Trophoblast cell (in vitro differentiated cells and primary cell): Measurements from ENCODE around the gene SGTA.
A peak's percentile ranks its signal among the peaks of the same experiment; 100 is the strongest.

Experiments used
- DNase-seq, 2 donors: peaks; one replicate each; pipeline ENCODE4 v3.0.0-alpha.2; 2016
- H2AFZ ChIP-seq: 2 replicates; pipeline ENCODE4 v1.6.1; 2013; ENCODE audit warnings: low read length, moderate library complexity, mild to moderate bottlenecking; ENCODE audit not compliant: insufficient read depth, poor library complexity
- H2AK5ac ChIP-seq: 2 replicates; pipeline ENCODE4 v1.6.1; 2013; ENCODE audit warnings: mild to moderate bottlenecking, low read length
- H2BK120ac ChIP-seq: 2 replicates; pipeline ENCODE4 v1.6.1; 2013; ENCODE audit warnings: low read length, mild to moderate bottlenecking, moderate library complexity; ENCODE audit not compliant: insufficient read depth, poor library complexity
- H2BK12ac ChIP-seq: 2 replicates; pipeline ENCODE4 v1.6.1; 2013; ENCODE audit warnings: mild to moderate bottlenecking, low read length, moderate library complexity
- H2BK5ac ChIP-seq: 2 replicates; pipeline ENCODE4 v1.6.1; 2013; ENCODE audit warnings: low read length, low read depth, moderate library complexity, mild to moderate bottlenecking; ENCODE audit not compliant: poor library complexity
- H3K14ac ChIP-seq: 2 replicates; pipeline ENCODE4 v1.6.1; 2013; ENCODE audit warnings: mild to moderate bottlenecking, low read length
- H3K18ac ChIP-seq: 2 replicates; pipeline ENCODE4 v1.6.1; 2013; ENCODE audit warnings: mild to moderate bottlenecking, low read length
- H3K23ac ChIP-seq: 2 replicates; pipeline ENCODE4 v1.6.1; 2013; ENCODE audit warnings: low read length
- H3K27ac ChIP-seq: 2 replicates; pipeline ENCODE4 v1.5.1; 2013; ENCODE audit warnings: low read depth, mild to moderate bottlenecking, inconsistent platforms, low read length, moderate library complexity
- H3K27me3 ChIP-seq: 2 replicates; pipeline ENCODE4 v1.6.1; 2013; ENCODE audit warnings: inconsistent platforms, mild to moderate bottlenecking, low read length, moderate library complexity; ENCODE audit not compliant: insufficient read depth
- H3K36me3 ChIP-seq, 2 experiments: 1 replicate in 1 of 2; 2 replicates in 1 of 2; pipeline ENCODE4 v1.6.1; 2013; ENCODE audit warnings: low read length in 2 of 2, mild to moderate bottlenecking in 2 of 2, moderate library complexity in 1 of 2; ENCODE audit not compliant: insufficient read depth in 2 of 2, control insufficient read depth in 1 of 2
- H3K4ac ChIP-seq: 2 replicates; pipeline ENCODE4 v1.6.1; 2013; ENCODE audit warnings: low read depth, mild to moderate bottlenecking, low read length, moderate library complexity
- H3K4me1 ChIP-seq, 2 experiments: 1 replicate in 1 of 2; 2 replicates in 1 of 2; pipeline ENCODE4 v1.6.1; 2013; ENCODE audit warnings: low read length in 2 of 2, mild to moderate bottlenecking in 2 of 2, moderate library complexity in 1 of 2; ENCODE audit not compliant: insufficient read depth in 2 of 2, control insufficient read depth in 1 of 2
- H3K4me2 ChIP-seq: 2 replicates; pipeline ENCODE4 v1.6.1; 2013; ENCODE audit warnings: inconsistent platforms, mild to moderate bottlenecking, low read length, moderate library complexity
- H3K4me3 ChIP-seq: 2 replicates; pipeline ENCODE4 v1.5.1; 2013; ENCODE audit warnings: mild to moderate bottlenecking, low read depth, low read length, inconsistent platforms
- H3K79me1 ChIP-seq: one replicate; pipeline ENCODE4 v1.6.1; 2013; ENCODE audit warnings: low read length
- H3K79me2 ChIP-seq: 2 replicates; pipeline ENCODE4 v1.6.1; 2013; ENCODE audit warnings: low read length, mild to moderate bottlenecking; ENCODE audit not compliant: control insufficient read depth, insufficient read depth, poor library complexity
- H3K9ac ChIP-seq: 2 replicates; pipeline ENCODE4 v1.6.1; 2013; ENCODE audit warnings: mild to moderate bottlenecking, low read length
- H3K9me3 ChIP-seq: 2 replicates; pipeline ENCODE4 v1.6.1; 2013; ENCODE audit warnings: low read depth, mild to moderate bottlenecking, control low read depth, inconsistent platforms, low read length; ENCODE audit not compliant: insufficient read depth
- H4K12ac ChIP-seq: 2 replicates; pipeline ENCODE4 v1.6.1; 2013; ENCODE audit warnings: low read depth, mild to moderate bottlenecking, low read length, moderate library complexity
- H4K8ac ChIP-seq: 2 replicates; pipeline ENCODE4 v1.6.1; 2013; ENCODE audit warnings: low read depth, mild to moderate bottlenecking, low read length, moderate library complexity
- H4K91ac ChIP-seq: one replicate; pipeline ENCODE4 v1.6.1; 2013; ENCODE audit warnings: low read depth, mild to moderate bottlenecking, low read length, moderate library complexity
- WGBS: extraction: QIAGEN DNeasy Blood & Tissue Kit; methylation state at CpG from one replicate; pipeline ENCODE4 v1.1.7; 2013; ENCODE audit warnings: missing lambda C conversion rate; ENCODE audit not compliant: insufficient read length, insufficient coverage; ENCODE audit errors: extremely low coverage; 5-methylcytosine and 5-hydroxymethylcytosine counted together

Gene SGTA

GRCh38 chr19:2727640-2727944 lies 55.5 kb downstream of the SGTA start:
- no peaks in the 10 kb centered on the region for H3K79me2 ChIP-seq
- H4K12ac ChIP-seq, result no peak overlapping the region
- H4K91ac ChIP-seq, result no peak overlapping the region
- WGBS, result no CpG with 5 or more reads among the region's 16 CpGs
- H3K4me2 ChIP-seq, result no peak overlapping the region
- H3K23ac ChIP-seq, result no peak overlapping the region
- H3K27ac ChIP-seq, result no peak overlapping the region
- no peaks in the 10 kb centered on the region for H3K79me1 ChIP-seq
- H2BK120ac ChIP-seq, result no peak overlapping the region
- no peak overlapping the region for H3K4me3 ChIP-seq
- no peak overlapping the region for H4K8ac ChIP-seq
- no peak overlapping the region for H2BK5ac ChIP-seq
- H3K4me1 ChIP-seq, result peaks cover 4 to 9% of the 10 kb centered on the region in 2 experiments
- H2AK5ac ChIP-seq, result no peak overlapping the region
- no peak overlapping the region for H2BK12ac ChIP-seq
- no peak overlapping the region for H2AFZ ChIP-seq
- peaks cover 2% of the 10 kb centered on the region for H3K27me3 ChIP-seq
- peaks cover 2% of the 10 kb centered on the region for H3K9me3 ChIP-seq
- no peak overlapping the region for H3K4ac ChIP-seq
- no peak overlapping the region for H3K14ac ChIP-seq
- no peak overlapping the region for H3K9ac ChIP-seq
- DNase-seq, result peak; percentile 81 to 91
- H3K36me3 ChIP-seq, result peaks cover 9 to 11% of the 10 kb centered on the region in 2 experiments
- no peak overlapping the region for H3K18ac ChIP-seq

- H3K27me3 ChIP-seq, result peaks cover 7% of the 10 kb centered on the region
- DNase-seq, result peak; percentile 52 to 75
- no peak overlapping the region for H2BK120ac ChIP-seq
- H3K9me3 ChIP-seq, result peaks cover 4% of the 10 kb centered on the region
- H3K4me2 ChIP-seq, result no peak overlapping the region
- no peak overlapping the region for H4K12ac ChIP-seq
- WGBS, result no CpG with 5 or more reads among the region's 26 CpGs
- H3K14ac ChIP-seq, result no peak overlapping the region
- H2AFZ ChIP-seq, result no peak overlapping the region
- no peak overlapping the region for H4K8ac ChIP-seq
- H4K91ac ChIP-seq, result no peak overlapping the region
- no peak overlapping the region for H3K4me3 ChIP-seq
- no peak overlapping the region for H3K9ac ChIP-seq
- no peak overlapping the region for H3K18ac ChIP-seq
- H3K4ac ChIP-seq, result no peak overlapping the region
- H3K79me1 ChIP-seq, result no peaks in the 10 kb centered on the region
- no peak overlapping the region for H3K27ac ChIP-seq
- no peak overlapping the region for H2BK12ac ChIP-seq
- no peak overlapping the region for H3K23ac ChIP-seq
- H2AK5ac ChIP-seq, result no peak overlapping the region
- H3K36me3 ChIP-seq, result peaks cover 4 to 8% of the 10 kb centered on the region in 2 experiments
- H2BK5ac ChIP-seq, result no peak overlapping the region
- H3K4me1 ChIP-seq, result peaks cover 4 to 9% of the 10 kb centered on the region in 2 experiments
- no peaks in the 10 kb centered on the region for H3K79me2 ChIP-seq
Observed at GRCh38 chr19:2726904-2727639, 56.0 kb downstream of the SGTA start.

- Histone ChIP-seq H2BK12ac (no peak overlapping the region), H2AFZ (no peak overlapping the region), H3K27me3 (peaks cover 15% of the 10 kb centered on the region), H3K4me2 (no peak overlapping the region), H2BK5ac (no peak overlapping the region), H3K14ac (no peak overlapping the region), H4K8ac (no peak overlapping the region), H3K4me3 (no peak overlapping the region), H3K36me3 (peaks cover 0 to 1% of the 10 kb centered on the region in 2 experiments), H3K27ac (no peak overlapping the region), H3K18ac (no peak overlapping the region), H2AK5ac (no peak overlapping the region), H4K91ac (no peak overlapping the region), H3K79me1 (no peaks in the 10 kb centered on the region), H4K12ac (no peak overlapping the region), H3K23ac (no peak overlapping the region), H2BK120ac (no peak overlapping the region), H3K4ac (no peak overlapping the region), H3K79me2 (no peaks in the 10 kb centered on the region), H3K4me1 (peaks cover 4 to 9% of the 10 kb centered on the region in 2 experiments), H3K9me3 (peaks cover 6% of the 10 kb centered on the region), H3K9ac (no peak overlapping the region)
- WGBS, result no CpG with 5 or more reads among the region's 15 CpGs
- no peak for DNase-seq
Observed at GRCh38 chr19:2726160-2726855, 56.8 kb downstream of the SGTA start.

- Histone ChIP-seq H2BK5ac (no peak overlapping the region), H3K9ac (no peak overlapping the region), H4K12ac (no peak overlapping the region), H2AK5ac (no peak overlapping the region), H3K4me2 (no peak overlapping the region), H3K4me1 (peaks cover 4 to 11% of the 10 kb centered on the region in 2 experiments), H3K36me3 (no peaks in the 10 kb centered on the region), H3K18ac (no peak overlapping the region), H4K8ac (no peak overlapping the region), H3K4ac (no peak overlapping the region), H4K91ac (no peak overlapping the region), H3K9me3 (peaks cover 6% of the 10 kb centered on the region), H3K79me1 (no peaks in the 10 kb centered on the region), H3K4me3 (no peak overlapping the region), H3K27me3 (peaks cover 32% of the 10 kb centered on the region), H2BK120ac (no peak overlapping the region), H2AFZ (no peak overlapping the region), H3K14ac (no peak overlapping the region), H3K23ac (no peak overlapping the region), H3K27ac (no peak overlapping the region), H2BK12ac (no peak overlapping the region), H3K79me2 (no peaks in the 10 kb centered on the region)
- DNase-seq, result no peak
- no CpG with 5 or more reads among the region's 7 CpGs for WGBS
Observed at GRCh38 chr19:2724148-2724557, 58.9 kb downstream of the SGTA start.
